Fibroblast of lung (primary cell): ENCODE measurements around the gene ZNF540.

Source experiments
- CTCF ChIP-seq, 2 donors: IDR thresholded peaks in 1 of 2; conservative IDR thresholded peaks in 1 of 2; 1 replicate in 1 of 2; 2 replicates in 1 of 2; pipeline ENCODE4 v1.5.1; 2011 to 2012; ENCODE audit warnings: low read length in 2 of 2, control low read depth in 1 of 2, inconsistent platforms in 1 of 2, low read depth in 1 of 2, mild to moderate bottlenecking in 1 of 2
- EZH2 ChIP-seq: IDR thresholded peaks from 2 replicates; pipeline ENCODE4 v1.5.1; 2012; ENCODE audit warnings: low read length, control low read depth, mild to moderate bottlenecking; ENCODE audit errors: missing control alignments

GRCh38 chr19:37654118-37654517 lies 59.4 kb downstream of the ZNF540 start:
- no peak for TF ChIP-seq CTCF (conservative IDR thresholded peaks at IDR 0.05 in 1 of 2, IDR thresholded peaks at IDR 0.05 in 1 of 2; ENCODE audit: low read depth in 1 of 2, low read length in 2 of 2)
- TF ChIP-seq EZH2, result no peak
